NCI-H526 treated with DMSO at 0.1 percent for 48 hours (cell line): ENCODE measurements around the gene STX11.
"Not testable (repeated sequence)": the region's sequence is repeated elsewhere in the genome, so short reads cannot be mapped to it uniquely, and the experiment has no call there.

Experiments used
- DNase-seq: peaks from one replicate; lab custom pipeline; 2025; lab: John Stamatoyannopoulos, UW

Gene STX11

GRCh38 chr6:144149894-144150709, at the start of gene STX11:
STX11 (plus strand) TSS chr6:144150517; CDS start chr6:144186628, 36,111 bp downstream.
- no peak for DNase-seq

- DNase-seq, result no peak
Measured at GRCh38 chr6:144103026-144103563, 47.2 kb upstream of the STX11 start.

- no peak for DNase-seq
Measured at GRCh38 chr6:144104488-144104887, 45.8 kb upstream of the STX11 start.

- DNase-seq, result peak; percentile 42
Measured at GRCh38 chr6:144104898-144105487, 45.3 kb upstream of the STX11 start.

- no peak for DNase-seq
Measured at GRCh38 chr6:144106206-144106605, 44.1 kb upstream of the STX11 start.

GRCh38 chr6:144110210-144110609, 40.1 kb upstream of the STX11 start:
- DNase-seq, result no peak

- DNase-seq, result no peak
Measured at GRCh38 chr6:144113366-144113765, 37.0 kb upstream of the STX11 start.

GRCh38 chr6:144115219-144115618, 35.1 kb upstream of the STX11 start:
- no peak for DNase-seq

- no peak for DNase-seq
Measured at GRCh38 chr6:144119376-144119775, 30.9 kb upstream of the STX11 start.

- no peak for DNase-seq
Measured at GRCh38 chr6:144122861-144123260, 27.5 kb upstream of the STX11 start.

GRCh38 chr6:144123421-144123820, 26.9 kb upstream of the STX11 start:
- no peak for DNase-seq

GRCh38 chr6:144123836-144124235, 26.5 kb upstream of the STX11 start:
- DNase-seq, result no peak

GRCh38 chr6:144127097-144127496, 23.2 kb upstream of the STX11 start:
- DNase-seq, result no peak

GRCh38 chr6:144129469-144129868, 20.8 kb upstream of the STX11 start:
- DNase-seq, result no peak

GRCh38 chr6:144131248-144131709, 19.0 kb upstream of the STX11 start:
- no peak for DNase-seq

- not testable (repeated sequence) for DNase-seq
Measured at GRCh38 chr6:144132167-144132690, 18.1 kb upstream of the STX11 start.

GRCh38 chr6:144133225-144133821, 17.0 kb upstream of the STX11 start:
- no peak for DNase-seq

GRCh38 chr6:144134176-144134575, 16.1 kb upstream of the STX11 start:
- DNase-seq, result no peak

GRCh38 chr6:144134737-144135136, 15.6 kb upstream of the STX11 start:
- DNase-seq, result no peak

GRCh38 chr6:144138542-144138941, 11.8 kb upstream of the STX11 start:
- DNase-seq, result no peak

- no peak for DNase-seq
Measured at GRCh38 chr6:144139817-144140216, 10.5 kb upstream of the STX11 start.

GRCh38 chr6:144140867-144141266, 9.4 kb upstream of the STX11 start:
- no peak for DNase-seq

GRCh38 chr6:144141470-144141869, 8.8 kb upstream of the STX11 start:
- DNase-seq, result no peak
